ENCODE measurements around the gene TMEM100. TPM values are rescaled to one million over a fixed set of nuclear protein-coding genes. Genes with fewer than 3 reads are reported as not detected.
"Not testable (repeated sequence)": the region's sequence is repeated elsewhere in the genome, so short reads cannot be mapped to it uniquely, and the experiment has no call there.

The TMEM100 gene
- total RNA-seq, 1 experiment from 2014 or later: 1.3 TPM

DNA sequence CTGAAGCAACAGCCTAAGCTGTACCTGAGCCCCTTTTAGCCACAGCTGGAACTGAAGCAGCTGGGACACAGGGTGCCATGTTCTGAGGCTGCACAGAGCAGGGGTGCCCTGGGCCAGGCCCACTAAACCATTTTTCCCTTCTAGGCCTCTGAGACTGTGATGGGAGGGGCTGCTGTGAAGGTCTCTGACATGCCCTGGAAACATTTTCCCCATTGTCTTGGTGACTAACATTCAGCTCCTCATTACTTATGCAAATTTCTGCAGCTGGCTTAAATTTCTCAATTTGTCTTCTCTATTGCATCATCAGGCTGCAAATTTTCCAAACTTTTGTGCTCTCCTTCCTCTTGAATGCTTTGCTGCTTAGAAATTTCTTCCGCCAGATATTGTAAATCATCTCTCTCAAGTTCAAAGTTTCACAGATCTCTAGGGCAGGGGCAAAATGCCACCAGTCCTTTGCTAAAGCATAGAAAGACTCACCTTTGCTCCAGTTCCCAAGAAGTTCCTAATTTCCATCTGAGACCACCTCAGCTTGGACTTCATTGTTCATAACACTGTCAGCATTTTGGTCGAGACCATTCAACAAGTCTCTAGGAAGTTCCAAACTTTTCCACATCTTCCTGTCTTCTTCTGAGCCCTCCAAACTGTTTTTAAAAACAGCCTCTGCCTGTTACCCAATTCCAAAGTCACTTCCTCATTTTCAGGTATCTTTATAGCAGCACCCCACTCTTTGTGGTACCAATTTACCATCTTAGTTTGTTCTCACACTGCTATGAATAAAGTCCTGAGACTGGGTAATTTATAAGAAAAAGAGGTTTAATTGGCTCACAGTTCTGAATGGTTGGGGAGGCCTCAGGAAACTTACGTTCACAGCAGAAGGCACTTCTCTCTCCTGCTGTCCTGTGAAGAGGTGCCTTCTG lies 49.8 kb downstream of the TMEM100 start:
- Histone ChIP-seq H3K4me3 (no peak overlapping the region), H3K36me3 (no peaks in the 10 kb centered on the region), H3K27me3 (no peaks in the 10 kb centered on the region), H3K27ac (no peak overlapping the region), H3K9me3 (replicated peaks) (no peaks in the 10 kb centered on the region), H3K4me1 (no peaks in the 10 kb centered on the region)
- DNase-seq: no peak

DNA sequence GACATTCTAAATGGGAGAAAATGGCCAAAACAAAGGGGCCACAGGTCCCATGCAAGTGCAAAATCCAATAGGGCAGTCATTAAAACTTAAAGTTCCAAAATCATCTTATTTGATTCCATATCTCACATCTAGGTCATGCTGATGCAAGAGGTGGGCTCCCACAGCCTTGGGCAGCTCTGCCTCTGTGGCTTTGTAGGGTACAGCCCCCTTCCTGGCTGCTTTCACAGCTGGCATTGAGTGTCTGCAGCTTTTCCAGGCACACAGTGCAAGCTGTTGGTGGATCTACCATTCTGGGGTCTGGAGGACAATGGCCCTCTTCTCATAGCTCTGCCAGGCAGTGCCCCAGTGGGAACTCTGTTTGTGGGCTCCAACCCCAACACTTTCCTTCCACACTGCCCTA lies 50.7 kb downstream of the TMEM100 start:
- H3K27me3 ChIP-seq; H3K36me3 ChIP-seq; H3K4me1 ChIP-seq; H3K9me3 ChIP-seq (replicated peaks); DNase-seq; H3K27ac ChIP-seq; H3K4me3 ChIP-seq: not testable (repeated sequence)

Other genes with a start within 250 kb of the TMEM100 start
- not detected in 2 replicates for gene SMIM36, start 211.4 kb downstream of the TMEM100 start, total RNA-seq (2014; rRNA removed; shearing (Covaris generic))
- 21.1 and 23.6 TPM in 2 replicates for gene PCTP, start 28.2 kb upstream of the TMEM100 start, total RNA-seq (2014; rRNA removed; shearing (Covaris generic))

Data from SJCRH30 (cell line).